Measurements from ENCODE around the gene MEF2A.

Gene MEF2A

GRCh38 chr15:99564221-99565048, 1.3 kb upstream of the MEF2A start:
- DNase-seq (ENCODE audit: low spot score), result peak; percentile 44

DNA sequence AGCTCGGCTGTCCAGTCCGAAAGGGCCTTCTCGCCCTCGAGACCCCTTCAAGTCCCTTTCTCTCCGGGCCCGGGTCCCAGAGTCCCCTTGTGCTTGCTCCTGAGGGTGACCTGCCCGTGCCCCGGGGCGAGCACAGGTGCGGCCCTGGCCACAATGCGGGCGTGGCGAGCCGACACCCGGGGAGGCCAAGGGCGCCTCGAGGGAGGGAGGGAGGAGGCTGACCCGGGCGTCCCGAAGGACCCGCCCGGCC, 810 bp upstream of the MEF2A start:
- no peak for DNase-seq (ENCODE audit: low spot score)

DNA sequence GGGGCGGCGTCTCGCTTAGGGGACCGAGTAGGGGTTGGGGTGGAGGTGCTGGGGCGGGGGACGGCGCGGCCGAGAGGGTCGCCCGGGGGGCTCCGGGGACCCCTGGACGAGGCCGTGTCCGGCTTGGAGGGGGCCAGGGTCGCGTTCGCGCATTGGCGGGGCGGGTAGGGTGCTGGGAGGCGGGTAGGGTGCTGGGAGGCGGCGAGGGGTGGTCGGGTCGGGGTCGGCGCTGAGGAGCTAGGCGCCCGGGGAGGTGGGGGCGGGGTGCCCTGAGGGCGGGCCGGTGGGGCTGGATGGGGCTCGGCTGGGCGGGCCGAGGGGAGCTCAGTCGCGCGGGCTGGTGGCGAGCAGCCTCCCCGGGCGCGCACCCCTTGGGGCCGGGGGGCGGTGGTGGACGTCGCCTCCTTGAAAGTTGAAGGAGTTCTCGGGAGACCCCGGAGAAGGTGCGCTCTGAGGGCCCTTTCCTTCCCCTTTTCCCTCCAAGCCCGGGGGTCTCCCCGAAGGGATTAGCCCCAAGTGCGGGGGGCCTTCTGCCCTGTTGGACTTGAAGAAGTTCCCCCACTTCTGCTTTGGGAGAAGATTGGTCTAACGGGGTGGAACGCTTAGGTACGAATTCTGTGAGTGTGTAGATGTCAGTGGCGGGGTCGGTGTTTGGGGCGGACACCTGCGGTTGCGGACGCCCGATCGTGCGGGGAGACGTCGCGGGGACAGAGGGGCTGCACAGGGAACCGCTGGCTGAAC, 543 bp downstream of the MEF2A start:
- DNase-seq (ENCODE audit: low spot score), result peak; percentile 12

DNA sequence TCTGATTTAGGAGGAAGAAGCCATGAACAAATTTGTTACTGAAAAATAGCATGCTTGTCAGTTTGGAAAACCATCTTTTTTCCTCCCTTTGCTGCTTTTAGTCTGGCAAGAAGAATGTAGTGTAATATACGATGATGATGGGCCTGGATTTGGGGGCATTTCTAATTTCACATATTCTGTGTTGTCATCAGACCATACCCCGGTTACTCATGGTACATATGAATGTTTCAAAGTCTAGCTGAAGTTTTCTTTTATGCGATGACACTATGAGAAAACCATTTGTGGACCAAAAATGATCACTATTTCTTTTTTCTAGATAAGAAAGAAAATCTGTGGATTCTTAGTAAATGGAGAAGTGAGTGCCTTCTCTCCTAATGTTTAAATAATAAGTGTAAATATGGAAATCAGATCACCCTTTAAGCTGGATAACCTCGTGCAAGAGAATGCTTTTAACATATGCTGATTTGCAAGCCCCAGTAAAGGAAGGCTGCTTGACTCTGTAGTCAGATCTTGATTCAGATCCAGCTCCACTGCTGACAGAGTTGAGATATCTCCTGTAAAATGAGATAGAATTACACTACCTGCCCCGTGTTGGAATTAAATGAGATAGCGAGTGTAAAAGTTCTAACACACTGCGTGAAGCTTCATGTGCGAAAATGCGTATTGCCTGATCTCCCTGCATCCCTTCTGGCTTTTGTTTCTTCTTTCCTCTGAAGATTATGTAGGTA, 3.0 kb downstream of the MEF2A start:
- no peak for DNase-seq (ENCODE audit: low spot score)

DNA sequence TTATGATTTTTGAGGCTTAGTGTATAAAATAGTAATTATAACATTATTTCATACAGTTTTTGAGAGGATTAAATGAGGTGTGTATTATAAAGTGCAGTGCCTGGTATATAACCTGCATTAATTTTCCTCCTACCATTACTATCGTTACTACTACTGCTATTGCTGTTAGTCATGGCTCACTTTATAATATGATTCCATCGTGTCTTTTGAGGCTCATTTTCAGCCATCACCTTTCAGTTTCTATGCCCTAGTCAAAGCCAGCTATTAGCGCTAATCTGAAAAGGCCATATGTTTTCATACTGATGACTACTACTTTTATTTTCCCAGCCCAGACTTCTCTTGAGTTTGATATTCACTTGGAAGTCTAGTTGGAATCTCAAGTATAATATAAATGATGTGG, 5.5 kb downstream of the MEF2A start:
- DNase-seq (ENCODE audit: low spot score), result no peak

GRCh38 chr15:99574048-99574447, 8.3 kb downstream of the MEF2A start:
- DNase-seq (ENCODE audit: low spot score), result no peak

DNA sequence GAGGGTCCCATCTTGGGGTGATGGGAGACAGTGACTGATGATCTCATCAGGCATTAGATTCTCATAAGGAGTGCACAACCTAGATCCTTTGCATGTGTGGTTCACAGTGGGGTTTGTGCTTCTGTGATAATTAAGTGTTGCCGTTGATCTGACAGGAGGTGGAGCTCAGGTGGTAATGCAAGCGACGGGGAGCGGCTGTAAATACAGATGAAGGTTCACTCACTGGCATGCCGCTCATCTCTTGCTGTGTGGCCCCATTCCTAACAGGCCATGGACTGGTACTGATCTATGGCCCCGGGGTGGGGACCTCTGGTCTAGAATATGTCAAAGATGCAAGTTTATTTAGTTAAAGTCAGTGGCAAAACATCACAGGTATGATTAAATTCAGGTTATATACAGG, 8.7 kb downstream of the MEF2A start:
- no peak for DNase-seq (ENCODE audit: low spot score)

DNA sequence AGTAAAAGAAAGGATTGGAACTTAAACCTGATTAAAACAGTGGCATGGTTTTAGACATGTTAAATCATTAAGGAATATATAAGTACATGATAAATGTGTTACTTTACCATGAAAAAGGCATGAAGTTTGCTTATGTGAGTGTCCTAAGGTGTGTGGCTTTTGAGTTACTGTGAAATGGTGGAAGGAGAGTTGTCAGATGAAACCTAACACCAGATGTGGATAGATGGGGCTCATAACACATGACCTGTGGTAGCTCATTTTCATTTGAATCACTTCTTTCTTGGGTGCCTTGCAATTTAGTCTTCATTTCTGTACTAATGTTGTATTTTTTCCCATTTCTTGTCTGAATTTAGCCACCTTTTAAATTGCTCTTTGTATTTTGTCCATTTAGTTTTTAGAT, 13.0 kb downstream of the MEF2A start:
- DNase-seq (ENCODE audit: low spot score), result no peak

DNA sequence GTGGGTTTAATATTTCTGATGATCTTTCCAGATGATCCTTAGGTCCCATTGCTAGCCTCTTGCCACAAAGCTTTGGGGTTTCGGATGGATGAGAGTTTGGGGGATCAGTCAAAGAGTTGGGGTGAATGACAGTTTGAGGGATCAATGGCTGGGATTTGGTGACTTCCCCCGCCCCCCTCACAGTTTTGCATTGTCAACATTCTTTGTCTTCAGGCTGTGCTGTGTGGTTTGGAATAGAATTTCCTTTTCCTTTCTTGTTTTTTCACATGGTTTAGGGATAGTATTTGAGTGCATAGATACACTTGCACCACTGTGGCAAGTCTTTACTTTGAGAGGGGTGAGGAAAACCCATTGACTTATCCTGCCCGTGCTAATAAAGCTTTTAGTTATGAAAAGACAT, 14.3 kb downstream of the MEF2A start:
- no peak for DNase-seq (ENCODE audit: low spot score)

GRCh38 chr15:99582508-99582960, 16.8 kb downstream of the MEF2A start:
- DNase-seq (ENCODE audit: low spot score), result no peak

GRCh38 chr15:99584081-99584600, 18.4 kb downstream of the MEF2A start:
- no peak for DNase-seq (ENCODE audit: low spot score)

DNA sequence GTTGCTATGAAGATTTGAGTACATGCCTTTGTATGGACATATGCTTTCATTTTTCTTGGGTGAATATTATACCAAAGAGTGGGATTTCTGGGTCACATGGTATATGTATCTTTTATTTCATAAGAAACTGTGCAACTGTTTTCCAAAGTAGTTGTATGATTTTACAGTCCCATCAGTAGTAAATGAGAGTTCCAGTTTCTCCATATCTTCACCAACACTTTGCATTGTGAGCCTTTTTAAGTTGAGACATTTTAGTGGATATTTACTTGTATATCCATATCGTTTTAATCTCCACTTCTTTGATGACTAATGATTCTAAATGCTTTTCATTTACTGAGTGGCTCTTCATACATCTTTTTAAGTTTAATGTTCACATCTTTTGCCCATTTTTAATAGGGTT, 20.3 kb downstream of the MEF2A start:
- DNase-seq (ENCODE audit: low spot score), result no peak

GRCh38 chr15:99589801-99590200, 24.0 kb downstream of the MEF2A start:
- no peak for DNase-seq (ENCODE audit: low spot score)

GRCh38 chr15:99590913-99591646, 25.3 kb downstream of the MEF2A start:
- no peak for DNase-seq (ENCODE audit: low spot score)

DNA sequence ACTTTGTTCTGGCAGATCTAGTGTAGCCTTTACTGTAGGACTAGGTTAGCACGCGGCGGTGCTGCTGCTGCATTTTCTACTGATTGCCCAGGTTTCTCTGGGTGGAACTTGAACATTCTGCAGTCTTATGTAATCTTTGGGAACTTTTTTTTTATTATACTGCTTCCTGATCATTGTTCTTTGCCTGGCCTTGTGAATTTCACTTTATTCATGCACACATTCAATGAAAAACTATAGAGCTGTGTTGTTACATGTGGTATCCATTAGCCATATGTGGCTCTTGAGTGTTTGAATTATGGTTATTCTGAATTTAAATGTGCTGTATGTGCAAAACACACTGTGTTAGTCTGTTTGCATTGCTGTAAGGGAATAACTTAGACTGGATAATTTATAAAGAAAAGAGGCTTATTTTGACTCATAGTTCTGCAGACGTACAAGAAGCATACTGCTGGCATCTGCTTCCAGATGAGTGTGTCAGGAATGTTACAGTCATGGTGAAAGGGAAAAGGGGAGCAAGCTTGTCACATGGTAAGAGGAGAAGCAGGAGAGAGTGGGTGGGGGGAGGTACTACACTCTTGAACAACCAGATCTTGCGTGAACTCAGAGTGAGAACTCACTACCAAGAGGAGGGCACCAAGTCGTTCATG, 26.5 kb downstream of the MEF2A start:
- no peak for DNase-seq (ENCODE audit: low spot score)

GRCh38 chr15:99593070-99593469, 27.3 kb downstream of the MEF2A start:
- no peak for DNase-seq (ENCODE audit: low spot score)

GRCh38 chr15:99594916-99595315, 29.1 kb downstream of the MEF2A start:
- DNase-seq (ENCODE audit: low spot score), result no peak

DNA sequence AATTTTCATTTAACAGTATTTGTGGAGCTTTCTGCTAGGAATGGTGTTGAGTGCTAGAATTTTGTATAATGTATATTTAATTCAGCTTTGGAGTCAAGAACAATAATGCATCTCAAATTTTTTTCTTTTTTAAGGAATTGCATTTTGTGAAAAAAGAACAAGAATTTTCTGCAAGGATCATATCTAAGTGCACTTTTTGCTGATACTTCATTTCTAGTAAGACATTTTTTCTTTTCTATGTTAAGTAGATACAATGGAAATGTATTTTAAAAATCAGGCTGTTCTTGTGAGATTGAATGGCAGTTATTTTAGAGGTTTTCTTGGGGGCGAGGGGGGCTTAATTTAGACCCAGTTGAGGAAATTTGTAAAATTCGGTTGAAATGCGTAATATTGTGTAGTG, 32.5 kb downstream of the MEF2A start:
- DNase-seq (ENCODE audit: low spot score), result no peak

DNA sequence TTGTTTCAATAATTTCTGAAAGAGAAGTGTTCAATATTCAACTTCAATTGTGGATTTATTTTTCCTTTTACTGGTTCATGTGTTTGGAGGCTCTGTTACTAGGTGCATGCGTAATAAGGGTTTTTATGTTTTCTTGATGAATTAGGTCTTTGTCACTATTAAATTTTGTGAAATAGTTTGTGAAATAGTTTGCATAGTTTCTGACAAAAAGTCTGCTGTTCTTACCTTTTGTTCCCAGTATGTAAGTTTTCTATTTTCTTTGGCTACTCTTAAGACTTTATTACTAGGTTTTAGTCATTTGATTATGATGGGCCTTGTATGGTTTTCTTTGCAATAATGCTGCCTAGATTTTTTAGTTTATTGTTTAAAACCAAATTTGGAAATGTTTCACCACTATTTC, 38.0 kb downstream of the MEF2A start:
- DNase-seq (ENCODE audit: low spot score), result no peak

GRCh38 chr15:99604865-99605264, 39.1 kb downstream of the MEF2A start:
- DNase-seq (ENCODE audit: low spot score), result no peak

- no peak for DNase-seq (ENCODE audit: low spot score)
These were observed 39.7 kb downstream of the MEF2A start for GRCh38 chr15:99605490-99605931.

- DNase-seq (ENCODE audit: low spot score), result no peak
These were observed 40.2 kb downstream of the MEF2A start for GRCh38 chr15:99605990-99606389.
